Smooth muscle cell (in vitro differentiated cells): ENCODE data around the gene SSBP4. TPM values are rescaled to one million over a fixed set of nuclear protein-coding genes. Genes with fewer than 3 reads are reported as not detected.

ENCODE experiments used
- DNase-seq: peaks from one replicate; lab custom pipeline; 2025; ENCODE audit not compliant: unreplicated experiment; lab: John Stamatoyannopoulos, UW
- H2AFZ ChIP-seq: fragments of 200-600 bp; sonication (generic); 2 replicates; pipeline ENCODE4 v1.6.0; 2016; ENCODE audit warnings: antibody characterized with exemption, low read depth, mild to moderate bottlenecking
- H3F3A ChIP-seq: fragments of 200-600 bp; sonication (generic); 2 replicates; pipeline ENCODE4 v1.6.0; 2017; ENCODE audit warnings: antibody characterized with exemption, low read depth
- H3K27ac ChIP-seq: fragments of 200-600 bp; sonication (generic); 2 replicates; pipeline ENCODE4 v1.5.1; 2016; ENCODE audit warnings: low read depth, mild to moderate bottlenecking
- H3K27me3 ChIP-seq: fragments of 200-600 bp; sonication (generic); 2 replicates; pipeline ENCODE4 v1.6.1; 2016; ENCODE audit warnings: low read depth, mild to moderate bottlenecking
- H3K36me3 ChIP-seq: fragments of 200-600 bp; sonication (generic); 2 replicates; pipeline ENCODE4 v1.5.1; 2016; ENCODE audit warnings: low read depth
- H3K4me1 ChIP-seq: fragments of 200-600 bp; sonication (generic); 2 replicates; pipeline ENCODE4 v1.5.1; 2016; ENCODE audit warnings: low read depth
- H3K4me2 ChIP-seq: fragments of 200-600 bp; sonication (generic); 2 replicates; pipeline ENCODE4 v1.6.0; 2016; ENCODE audit warnings: mild to moderate bottlenecking
- H3K4me3 ChIP-seq: fragments of 200-600 bp; sonication (generic); 2 replicates; pipeline ENCODE4 v1.5.1; 2016; ENCODE audit warnings: mild to moderate bottlenecking
- H3K79me2 ChIP-seq: fragments of 200-600 bp; sonication (generic); 2 replicates; pipeline ENCODE4 v1.6.0; 2016; ENCODE audit warnings: low read depth, mild to moderate bottlenecking
- H3K9ac ChIP-seq: fragments of 200-600 bp; sonication (generic); 2 replicates; pipeline ENCODE4 v1.6.0; 2016; ENCODE audit warnings: low read depth
- H3K9me3 ChIP-seq: fragments of 200-600 bp; sonication (generic); replicated peaks from 2 replicates; pipeline ENCODE4 v1.5.1; 2016; ENCODE audit warnings: low read depth
- H4K20me1 ChIP-seq: fragments of 200-600 bp; sonication (generic); 2 replicates; pipeline ENCODE4 v1.6.0; 2016; ENCODE audit warnings: low read depth
- CTCF ChIP-seq: fragments of 200-600 bp; sonication (generic); IDR thresholded peaks from 2 replicates; pipeline ENCODE4 v1.5.1; 2017; ENCODE audit warnings: borderline replicate concordance, mild to moderate bottlenecking, antibody characterized with exemption; ENCODE audit not compliant: insufficient read depth, poor library complexity, severe bottlenecking
- WGBS: methylation state at CpG from one replicate; pipeline ENCODE4 v1.1.7; 2016; ENCODE audit warnings: low lambda C conversion rate; 5-methylcytosine and 5-hydroxymethylcytosine counted together
- polyA plus RNA-seq: library from polyadenylated mRNA; unstranded; fragments of >200 nt; fragmentation: Nextera tagmentation; extraction: Ambion mirVana; gene quantifications from 2 replicates; pipeline ENCODE4 v1.2.1, GENCODE V29; 2016
- total RNA-seq: library from RNA; depleted of rRNA; stranded (reverse); fragments of >200 nt; gene quantifications from 2 replicates; pipeline ENCODE4 v1.2.3, GENCODE V29; 2014

SSBP4 gene
- total and polyA plus RNA-seq, 2 experiments from 2014 or later: 44.1 to 124 TPM

GRCh38 chr19:18415178-18415867 is 3.9 kb upstream of the SSBP4 start:
- Histone ChIP-seq H3K79me2 (no peaks in the 10 kb centered on the region), H3K36me3 (no peaks in the 10 kb centered on the region), H3K4me3 (no peak overlapping the region), H3K9ac (no peak overlapping the region), H3K27ac (peak overlapping the region; percentile 99), H2AFZ (no peak overlapping the region), H3K27me3 (no peaks in the 10 kb centered on the region), H4K20me1 (peaks cover 3% of the 10 kb centered on the region), H3K4me1 (peaks cover 13% of the 10 kb centered on the region), H3K9me3 (no peaks in the 10 kb centered on the region), H3K4me2 (peak overlapping the region; percentile 39), H3F3A (peaks cover 7% of the 10 kb centered on the region)
- WGBS: 62% methylated on average over 25 of the region's 25 CpGs
- no peak for TF ChIP-seq CTCF
- DNase-seq: no peak

DNA sequence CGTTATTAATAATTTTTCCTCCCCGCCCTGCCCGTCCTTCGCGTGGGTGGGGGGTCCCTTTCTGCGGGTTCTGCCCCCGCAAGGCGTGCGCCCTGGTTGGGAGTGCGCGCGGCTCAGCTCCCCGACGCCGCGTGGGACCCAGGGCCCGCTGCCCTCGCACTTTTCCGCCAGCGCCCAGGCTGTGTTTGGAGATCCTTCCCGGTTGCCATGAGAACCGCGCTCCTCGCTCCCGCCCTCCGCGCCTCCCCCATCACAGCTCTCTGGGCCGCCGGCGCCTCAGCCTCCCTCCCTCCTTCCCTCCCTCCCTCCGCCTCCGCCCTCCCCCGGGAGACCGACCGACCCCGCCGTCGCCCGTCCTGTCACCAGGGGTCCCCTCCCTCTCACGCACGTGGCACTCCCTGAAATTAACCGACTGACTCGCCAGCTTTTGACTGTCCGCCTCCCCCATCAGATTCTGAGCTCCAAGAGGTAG is 2.4 kb upstream of the SSBP4 start:
- peaks cover 6% of the 10 kb centered on the region for H3K79me2 ChIP-seq
- peak overlapping the region; percentile 99 for H3K27ac ChIP-seq
- peaks cover 13% of the 10 kb centered on the region for H3K4me1 ChIP-seq
- under 1% methylated on average over 28 of the region's 44 CpGs for WGBS
- peak overlapping the region; percentile 57 for H2AFZ ChIP-seq
- H3K9me3 ChIP-seq: no peaks in the 10 kb centered on the region
- peaks cover 18% of the 10 kb centered on the region for H4K20me1 ChIP-seq
- H3K4me3 ChIP-seq: peak overlapping the region; percentile 53
- H3K4me2 ChIP-seq: peak overlapping the region; percentile 82
- no peaks in the 10 kb centered on the region for H3K27me3 ChIP-seq
- H3K36me3 ChIP-seq: no peaks in the 10 kb centered on the region
- peak overlapping the region; percentile 96 for H3K9ac ChIP-seq
- peaks cover 7% of the 10 kb centered on the region for H3F3A ChIP-seq
- no peak for TF ChIP-seq CTCF
- peak; percentile 84 for DNase-seq

- no peak overlapping the region for H2AFZ ChIP-seq
- peak overlapping the region; percentile 99 for H3K27ac ChIP-seq
- peak overlapping the region; percentile 82 for H3K4me2 ChIP-seq
- H3F3A ChIP-seq: peaks cover 7% of the 10 kb centered on the region
- H3K4me3 ChIP-seq: peak overlapping the region; percentile 53
- peak; percentile 84 for DNase-seq
- H3K79me2 ChIP-seq: peaks cover 12% of the 10 kb centered on the region
- H3K27me3 ChIP-seq: no peaks in the 10 kb centered on the region
- TF ChIP-seq CTCF: no peak
- under 1% methylated on average over 36 of the region's 53 CpGs for WGBS
- no peaks in the 10 kb centered on the region for H3K36me3 ChIP-seq
- peaks cover 13% of the 10 kb centered on the region for H3K4me1 ChIP-seq
- H3K9me3 ChIP-seq: no peaks in the 10 kb centered on the region
- peak overlapping the region; percentile 96 for H3K9ac ChIP-seq
- peaks cover 24% of the 10 kb centered on the region for H4K20me1 ChIP-seq
These were observed 1.8 kb upstream of the SSBP4 start for GRCh38 chr19:18417250-18418028.
